ENCODE measurements around the gene PLPPR5. TPM values are rescaled to one million over a fixed set of nuclear protein-coding genes. Genes with fewer than 3 reads are reported as not detected.

PLPPR5 gene
- total and polyA plus RNA-seq, 2 of the 8 experiments (the other 6 are each of a cell fraction or from before 2014, with no cell fraction given), result 1.9 to 5.6 TPM

DNA sequence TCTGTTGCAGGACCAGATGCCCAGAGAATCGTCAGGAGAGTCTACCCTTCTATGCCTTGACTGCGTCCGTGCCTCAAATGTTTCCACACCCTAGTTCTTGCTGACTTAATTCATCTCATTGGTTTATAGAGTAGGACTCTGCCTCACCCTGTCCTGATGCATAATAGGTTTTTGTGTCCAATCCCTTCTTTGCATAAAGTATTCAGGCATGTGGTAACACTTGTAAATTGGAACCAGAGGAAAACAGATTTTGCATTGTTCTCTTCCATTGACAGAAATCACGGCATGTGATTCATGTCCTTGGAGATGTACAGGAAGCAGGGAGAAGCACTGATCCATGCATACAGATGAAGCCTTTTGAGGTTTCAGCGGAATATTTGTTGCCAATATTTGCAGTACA lies 29.5 kb downstream of the PLPPR5 start:
- Histone ChIP-seq H3K23me2 (ENCODE audit: low read depth, low read length) (no peaks in the 10 kb centered on the region), H3K27ac (ENCODE audit: low read depth, low read length) (no peak overlapping the region), H3K27me3 (replicated peaks in 1 of 4; ENCODE audit: control insufficient read depth in 3 of 4, extremely low read depth in 1 of 4, insufficient read depth in 3 of 4, low read length in 3 of 4) (no peaks in the 10 kb centered on the region), H3K79me1 (ENCODE audit: low read depth, low read length) (no peaks in the 10 kb centered on the region), H3K4me3 (ENCODE audit: extremely low read depth in 1 of 4, insufficient read depth in 2 of 4, low read depth in 3 of 4, low read length in 4 of 4) (no peak overlapping the region), H2BK20ac (ENCODE audit: low read length) (no peak overlapping the region), H3K9ac (replicated peaks in 1 of 4; ENCODE audit: extremely low read depth in 1 of 4, low read depth in 3 of 4, low read length in 3 of 4) (no peak overlapping the region), H2BK15ac (ENCODE audit: low read length) (no peak overlapping the region), H2BK120ac (replicated peaks; ENCODE audit: low read depth, low read length) (no peak overlapping the region), H2AFZ (ENCODE audit: low read length) (no peak overlapping the region), H4K5ac (ENCODE audit: insufficient read length, low read depth, low read length) (no peak overlapping the region), H4K91ac (replicated peaks; ENCODE audit: insufficient read length, low read length) (no peak overlapping the region), H2AK5ac (ENCODE audit: low read depth, low read length) (no peak overlapping the region), H3K23ac (ENCODE audit: insufficient read length) (no peak overlapping the region), H4K20me1 (replicated peaks in 1 of 2; ENCODE audit: control insufficient read depth in 1 of 2, insufficient read depth in 2 of 2, low read length in 2 of 2) (no peaks in the 10 kb centered on the region), H3K4me2 (ENCODE audit: insufficient read depth in 1 of 2, low read depth in 2 of 2, low read length in 2 of 2) (no peak overlapping the region), H3K36me3 (ENCODE audit: control insufficient read depth in 2 of 4, insufficient read depth in 4 of 4, low read length in 3 of 4) (no peaks in the 10 kb centered on the region), H4K8ac (ENCODE audit: extremely low read depth, insufficient read depth, low read length) (no peak overlapping the region), H3K4me1 (replicated peaks in 1 of 4; ENCODE audit: control insufficient read depth in 3 of 4, insufficient read depth in 4 of 4, low read length in 3 of 4) (peaks cover 0 to 9% (median under 1%) of the 10 kb centered on the region in 4 experiments; a peak in 1 of 7 replicates), H3K18ac (ENCODE audit: extremely low read depth, low read length) (no peak overlapping the region), H3K79me2 (ENCODE audit: control insufficient read depth in 1 of 2, insufficient read depth in 2 of 2, low read length in 2 of 2) (no peaks in the 10 kb centered on the region), H2BK12ac (ENCODE audit: low read depth, low read length) (no peak overlapping the region), H3K14ac (ENCODE audit: insufficient read length) (no peak overlapping the region), H3K9me3 (ENCODE audit: insufficient read depth in 2 of 2, low read depth in 1 of 2, low read length in 1 of 2) (no peaks in the 10 kb centered on the region), H3K4ac (replicated peaks; ENCODE audit: insufficient read length, low read depth, low read length) (no peak overlapping the region), H3K56ac (replicated peaks; ENCODE audit: insufficient read length, low read depth, low read length) (no peak overlapping the region), H2BK5ac (ENCODE audit: low read depth, low read length) (no peak overlapping the region)
- DNase-seq (ENCODE audit: low read depth in 1 of 2, low spot score in 2 of 2) (no peak), FAIRE-seq (no peak)
- TF ChIP-seq KDM5A (IDR thresholded peaks at IDR 0.05; ENCODE audit: low read length), result no peak
- TF ChIP-seq CTBP2 (IDR thresholded peaks at IDR 0.05; ENCODE audit: borderline replicate concordance, insufficient read depth, insufficient read length, low read length), result no peak
- TF ChIP-seq SRF (IDR thresholded peaks at IDR 0.05; ENCODE audit: low read depth, low read length), result no peak
- TF ChIP-seq CHD2 (IDR thresholded peaks at IDR 0.05; ENCODE audit: low read length), result no peak
- TF ChIP-seq NANOG (IDR thresholded peaks at IDR 0.05; ENCODE audit: insufficient read depth, low read depth, low read length, poor library complexity, severe bottlenecking), result no peak
- no peak for TF ChIP-seq SAP30 (IDR thresholded peaks at IDR 0.05; ENCODE audit: insufficient read depth, insufficient replicate concordance, low read length)
- no peak for TF ChIP-seq TCF12 (IDR thresholded peaks at IDR 0.05; ENCODE audit: low read depth, low read length)
- CTCF ChIA-PET (ENCODE audit: partially characterized antibody), result no interaction called here
- POLR2A ChIA-PET (ENCODE audit: partially characterized antibody), result no interaction called here
- whole genome bisulfite sequencing, 2 experiments (ENCODE audit: extremely low coverage in 1 of 2, insufficient coverage in 1 of 2, insufficient read length in 1 of 2, insufficient replicate concordance in 2 of 2, low coverage in 1 of 2, low lambda C conversion rate in 2 of 2, missing lambda C conversion rate in 1 of 2), result 95% methylated on average over 5 of the region's 5 CpGs; no CpG with 5 or more reads in 1 of the 2 experiments
